Measurements from ENCODE around the gene GPATCH4. TPM values are rescaled to one million over a fixed set of nuclear protein-coding genes. Genes with fewer than 3 reads are reported as not detected.

The GPATCH4 gene
- 42.9 TPM for polyA plus RNA-seq (2012; ENCODE audit: missing spikeins)

- TF ChIP-seq POLR2A (IDR thresholded peaks at IDR 0.05; ENCODE audit: low read depth, low read length) (peak; percentile 95), TAF1 (IDR thresholded peaks at IDR 0.05; ENCODE audit: borderline replicate concordance, low read depth, low read length) (peak; percentile 91), POLR2AphosphoS5 (IDR thresholded peaks at IDR 0.05; ENCODE audit: low read depth, low read length) (peak; percentile 88)
- DNase-seq (ENCODE audit: insufficient read length), result no peak
- peak; percentile 85 for FAIRE-seq
Observed at GRCh38 chr1:156601122-156601830, at the start of gene GPATCH4. Gene GPATCH4, minus strand, starts transcription at chr1:156601479.

GRCh38 chr1:156648951-156649350 lies 47.7 kb upstream of the GPATCH4 start:
- DNase-seq (ENCODE audit: insufficient read length) (no peak), FAIRE-seq (no peak)
- TF ChIP-seq POLR2A (IDR thresholded peaks at IDR 0.05; ENCODE audit: low read depth, low read length) (no peak), POLR2AphosphoS5 (IDR thresholded peaks at IDR 0.05; ENCODE audit: low read depth, low read length) (no peak), TAF1 (IDR thresholded peaks at IDR 0.05; ENCODE audit: borderline replicate concordance, low read depth, low read length) (no peak)

GRCh38 chr1:156648496-156648895 lies 47.2 kb upstream of the GPATCH4 start:
- no peak for DNase-seq (ENCODE audit: insufficient read length)
- no peak for FAIRE-seq
- no peak for TF ChIP-seq POLR2AphosphoS5 (IDR thresholded peaks at IDR 0.05; ENCODE audit: low read depth, low read length)
- TF ChIP-seq POLR2A (IDR thresholded peaks at IDR 0.05; ENCODE audit: low read depth, low read length), result no peak
- no peak for TF ChIP-seq TAF1 (IDR thresholded peaks at IDR 0.05; ENCODE audit: borderline replicate concordance, low read depth, low read length)

- FAIRE-seq (no peak), DNase-seq (ENCODE audit: insufficient read length) (no peak)
- TF ChIP-seq POLR2A (IDR thresholded peaks at IDR 0.05; ENCODE audit: low read depth, low read length) (no peak), POLR2AphosphoS5 (IDR thresholded peaks at IDR 0.05; ENCODE audit: low read depth, low read length) (no peak), TAF1 (IDR thresholded peaks at IDR 0.05; ENCODE audit: borderline replicate concordance, low read depth, low read length) (no peak)
Observed at GRCh38 chr1:156647351-156647750, 46.1 kb upstream of the GPATCH4 start.

- TF ChIP-seq POLR2A (IDR thresholded peaks at IDR 0.05; ENCODE audit: low read depth, low read length) (no peak), TAF1 (IDR thresholded peaks at IDR 0.05; ENCODE audit: borderline replicate concordance, low read depth, low read length) (no peak), POLR2AphosphoS5 (IDR thresholded peaks at IDR 0.05; ENCODE audit: low read depth, low read length) (no peak)
- DNase-seq (ENCODE audit: insufficient read length) (no peak), FAIRE-seq (no peak)
Observed at GRCh38 chr1:156646738-156647211, 45.5 kb upstream of the GPATCH4 start.

GRCh38 chr1:156645666-156646065 lies 44.4 kb upstream of the GPATCH4 start:
- FAIRE-seq (no peak), DNase-seq (ENCODE audit: insufficient read length) (no peak)
- no peak for TF ChIP-seq POLR2A (IDR thresholded peaks at IDR 0.05; ENCODE audit: low read depth, low read length)
- no peak for TF ChIP-seq TAF1 (IDR thresholded peaks at IDR 0.05; ENCODE audit: borderline replicate concordance, low read depth, low read length)
- TF ChIP-seq POLR2AphosphoS5 (IDR thresholded peaks at IDR 0.05; ENCODE audit: low read depth, low read length), result no peak

- no peak for DNase-seq (ENCODE audit: insufficient read length)
- no peak for FAIRE-seq
- TF ChIP-seq TAF1 (IDR thresholded peaks at IDR 0.05; ENCODE audit: borderline replicate concordance, low read depth, low read length) (no peak), POLR2A (IDR thresholded peaks at IDR 0.05; ENCODE audit: low read depth, low read length) (no peak), POLR2AphosphoS5 (IDR thresholded peaks at IDR 0.05; ENCODE audit: low read depth, low read length) (no peak)
Observed at GRCh38 chr1:156645056-156645455, 43.8 kb upstream of the GPATCH4 start.

- FAIRE-seq (no peak), DNase-seq (ENCODE audit: insufficient read length) (no peak)
- no peak for TF ChIP-seq POLR2A (IDR thresholded peaks at IDR 0.05; ENCODE audit: low read depth, low read length)
- no peak for TF ChIP-seq TAF1 (IDR thresholded peaks at IDR 0.05; ENCODE audit: borderline replicate concordance, low read depth, low read length)
- TF ChIP-seq POLR2AphosphoS5 (IDR thresholded peaks at IDR 0.05; ENCODE audit: low read depth, low read length), result no peak
Observed at GRCh38 chr1:156644640-156645039, 43.4 kb upstream of the GPATCH4 start.

- FAIRE-seq, result no peak
Observed at GRCh38 chr1:156644146-156644545, 42.9 kb upstream of the GPATCH4 start.

GRCh38 chr1:156643778-156644092 lies 42.5 kb upstream of the GPATCH4 start:
- DNase-seq (ENCODE audit: insufficient read length) (no peak), FAIRE-seq (peak; percentile 53)
- TF ChIP-seq POLR2AphosphoS5 (IDR thresholded peaks at IDR 0.05; ENCODE audit: low read depth, low read length), result no peak

More at GRCh38 chr1:156644146-156644545, 42.9 kb upstream of the GPATCH4 start:
- DNase-seq (ENCODE audit: insufficient read length), result no peak
- TF ChIP-seq POLR2A (IDR thresholded peaks at IDR 0.05; ENCODE audit: low read depth, low read length) (no peak), POLR2AphosphoS5 (IDR thresholded peaks at IDR 0.05; ENCODE audit: low read depth, low read length) (no peak), TAF1 (IDR thresholded peaks at IDR 0.05; ENCODE audit: borderline replicate concordance, low read depth, low read length) (no peak)

GRCh38 chr1:156643049-156643777 lies 41.9 kb upstream of the GPATCH4 start:
- DNase-seq (ENCODE audit: insufficient read length), result no peak
- no peak for TF ChIP-seq POLR2AphosphoS5 (IDR thresholded peaks at IDR 0.05; ENCODE audit: low read depth, low read length)
- TF ChIP-seq POLR2A (IDR thresholded peaks at IDR 0.05; ENCODE audit: low read depth, low read length), result no peak
- no peak for TF ChIP-seq TAF1 (IDR thresholded peaks at IDR 0.05; ENCODE audit: borderline replicate concordance, low read depth, low read length)
- FAIRE-seq, result no peak

Data from GM12892 (cell line).